Kidney (tissue), 14 donors: Measurements from ENCODE around the gene LGALS7. TPM values are rescaled to one million over a fixed set of nuclear protein-coding genes. Genes with fewer than 3 reads are reported as not detected.
"Not testable (repeated sequence)": the region's sequence is repeated elsewhere in the genome, so short reads cannot be mapped to it uniquely, and the experiment has no call there.

Experiments used
- DNase-seq, 5 donors: peaks; one replicate each; pipeline ENCODE4 v3.0.0-alpha.2; 2013 to 2020
- FAIRE-seq: peaks from 2 replicates; lab custom pipeline; 2012; peaks lifted over from hg19 to GRCh38; lab: Jason Lieb, UNC
- H3K27ac ChIP-seq, 2 donors: one replicate each; pipeline ENCODE4 v1.7.0; 2013; ENCODE audit warnings: low read depth in 2 of 2, low read length in 2 of 2, inconsistent platforms in 1 of 2
- H3K27me3 ChIP-seq: one replicate; pipeline ENCODE4 v1.7.1; 2013; ENCODE audit warnings: low read length, inconsistent platforms; ENCODE audit not compliant: control insufficient read depth, insufficient read depth
- H3K36me3 ChIP-seq, 3 donors: one replicate each; pipeline versions ENCODE4 v1.7.0 to v1.7.1; 2013; ENCODE audit warnings: low read length in 3 of 3, control low read depth in 1 of 3, inconsistent platforms in 1 of 3; ENCODE audit not compliant: insufficient read depth in 3 of 3, control insufficient read depth in 2 of 3
- H3K4me1 ChIP-seq, 3 donors: one replicate each; pipeline versions ENCODE4 v1.7.0 to v1.7.1; 2013; ENCODE audit warnings: low read length in 3 of 3, inconsistent platforms in 1 of 3, low read depth in 1 of 3; ENCODE audit not compliant: control insufficient read depth in 2 of 3, insufficient read depth in 2 of 3
- H3K4me3 ChIP-seq, 3 donors: one replicate each; pipeline versions ENCODE4 v1.7.0 to v1.8.1; 2013; ENCODE audit warnings: low read length in 3 of 3, control low read depth in 1 of 3, inconsistent platforms in 1 of 3
- H3K9ac ChIP-seq, 3 donors: one replicate each; pipeline versions ENCODE4 v1.7.0 to v1.7.1; 2013; ENCODE audit warnings: low read length in 3 of 3, control low read depth in 1 of 3, inconsistent platforms in 1 of 3
- H3K9me3 ChIP-seq, 3 donors: one replicate each; pipeline versions ENCODE4 v1.7.0 to v1.7.1; 2013; ENCODE audit warnings: low read length in 3 of 3, control low read depth in 1 of 3, inconsistent platforms in 1 of 3; ENCODE audit not compliant: control insufficient read depth in 2 of 3, insufficient read depth in 1 of 3
- CTCF ChIP-seq: IDR thresholded peaks from 3 replicates; pipeline ENCODE4 v1.5.1; 2012; ENCODE audit warnings: mild to moderate bottlenecking, moderate library complexity, borderline replicate concordance; ENCODE audit not compliant: insufficient read depth; ENCODE audit errors: extremely low read depth
- intact Hi-C: fragments of 100-400 bp; cut with DNase I; formaldehyde crosslinking; loops from one replicate; pipeline ENCODE4 v1.11.1; 2022
- polyA plus RNA-seq: library from polyadenylated mRNA; stranded (reverse); fragments of 350-450 nt; fragmentation: Illumina TruSeq; extraction: RNeasy Lipid Tissue Mini Kit (QIAGEN cat#74804); gene quantifications from one replicate; pipeline ENCODE4 v1.2.3, GENCODE V29; 2014; ENCODE audit warnings: low read depth, low replicate concordance; ENCODE audit not compliant: insufficient read depth
- total RNA-seq: library from RNA; stranded (reverse); fragmentation: NEBNext Ultra II Directional; extraction: Animal tissue kit (Norgen Biotek cat#: 25700); gene quantifications from one replicate; pipeline ENCODE4 v1.2.1, GENCODE V29; 2021
- donor health status: control.
- donor health status: control.
- donor health status: control.
- donor health status: control.
- donor health status: control.
- donor health status: DM: yes; HTN: yes; CAD: no.
- donor health status: Normal renal cell carcinoma (clear cell type).

LGALS7 gene
- total and polyA plus RNA-seq, 2 donors from 2014 or later = 1.3 TPM; not detected in 1

- peaks cover 0 to 2% (median 0%) of the 10 kb centered on the region in 3 donors for H3K4me1 ChIP-seq
- DNase-seq (no peak), FAIRE-seq (no peak)
- intact Hi-C loops = loop anchor here (10.0 kb wide), 1 partner anchor 46 kb away; no protein-coding TSS in a partner anchor
- no peak for TF ChIP-seq CTCF
- no peak overlapping the region for H3K4me3 ChIP-seq
- H3K27me3 ChIP-seq = no peaks in the 10 kb centered on the region
- H3K9me3 ChIP-seq = no peaks in the 10 kb centered on the region
- no peaks in the 10 kb centered on the region for H3K36me3 ChIP-seq
- no peak overlapping the region for H3K9ac ChIP-seq
- H3K27ac ChIP-seq = no peak overlapping the region
Measured at GRCh38 chr19:38800577-38801347, 27.4 kb upstream of the LGALS7 start.

- DNase-seq (peak in 1 of 5 donors; percentile 31), FAIRE-seq (no peak)
- Histone ChIP-seq H3K27me3 (no peaks in the 10 kb centered on the region), H3K4me1 (no peaks in the 10 kb centered on the region), H3K27ac (no peak overlapping the region), H3K9ac (no peak overlapping the region), H3K36me3 (no peaks in the 10 kb centered on the region), H3K4me3 (no peak overlapping the region), H3K9me3 (no peaks in the 10 kb centered on the region)
- no peak for TF ChIP-seq CTCF
- intact Hi-C loops = no loop called here
Measured at GRCh38 chr19:38799104-38799503, 25.8 kb upstream of the LGALS7 start.

GRCh38 chr19:38797781-38798180 is 24.5 kb upstream of the LGALS7 start:
- FAIRE-seq, intact Hi-C loops: not testable (repeated sequence)
- DNase-seq = peak in 1 of 5 donors; percentile 28

GRCh38 chr19:38796154-38796553 is 22.8 kb upstream of the LGALS7 start:
- Histone ChIP-seq H3K4me3 (no peak overlapping the region), H3K27ac (no peak overlapping the region), H3K9ac (no peak overlapping the region), H3K36me3 (no peaks in the 10 kb centered on the region), H3K9me3 (no peaks in the 10 kb centered on the region), H3K4me1 (peaks cover 0 to 4% (median 0%) of the 10 kb centered on the region in 3 donors), H3K27me3 (no peaks in the 10 kb centered on the region)
- intact Hi-C loops = no loop called here
- TF ChIP-seq CTCF = no peak
- no peak for DNase-seq
- no peak for FAIRE-seq

More at GRCh38 chr19:38797781-38798180, 24.5 kb upstream of the LGALS7 start:
- not testable (repeated sequence) for H3K27me3 ChIP-seq, H3K36me3 ChIP-seq, H3K27ac ChIP-seq, H3K9me3 ChIP-seq, H3K4me1 ChIP-seq, H3K9ac ChIP-seq, H3K4me3 ChIP-seq
